NCI-H524 treated with DMSO at 0.1 percent for 48 hours (cell line): Measurements from ENCODE around the gene ADCY7.

Experiments
- DNase-seq: peaks from one replicate; lab custom pipeline; 2025; lab: John Stamatoyannopoulos, UW

ADCY7 gene

DNA sequence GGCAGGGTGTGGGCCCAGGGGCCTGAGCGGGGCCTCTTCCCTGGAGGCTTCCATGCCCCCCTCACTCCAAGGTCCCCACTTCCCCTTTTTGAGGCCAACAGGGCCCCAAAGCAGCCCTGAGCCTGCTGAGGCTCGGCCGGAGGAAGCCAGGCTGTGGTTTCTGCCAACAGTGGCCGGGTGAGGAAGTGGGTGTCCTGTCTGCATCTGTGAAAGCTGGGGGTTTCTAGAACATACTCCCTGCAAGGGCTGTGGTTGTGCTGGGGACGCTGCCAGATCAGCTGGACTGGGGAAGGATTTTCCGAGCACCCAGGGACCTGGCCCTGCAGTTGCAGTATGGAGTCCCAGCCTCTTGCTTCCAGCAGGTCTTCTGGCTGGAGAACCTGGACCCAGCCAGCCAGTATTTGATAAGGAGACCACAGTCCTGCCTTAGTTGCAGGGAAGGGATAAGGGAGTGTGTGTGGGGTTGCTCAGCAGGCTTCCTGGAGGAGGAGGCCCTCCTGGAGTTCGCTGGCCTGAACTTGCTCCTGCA, 15.7 kb downstream of the ADCY7 start:
- no peak for DNase-seq

DNA sequence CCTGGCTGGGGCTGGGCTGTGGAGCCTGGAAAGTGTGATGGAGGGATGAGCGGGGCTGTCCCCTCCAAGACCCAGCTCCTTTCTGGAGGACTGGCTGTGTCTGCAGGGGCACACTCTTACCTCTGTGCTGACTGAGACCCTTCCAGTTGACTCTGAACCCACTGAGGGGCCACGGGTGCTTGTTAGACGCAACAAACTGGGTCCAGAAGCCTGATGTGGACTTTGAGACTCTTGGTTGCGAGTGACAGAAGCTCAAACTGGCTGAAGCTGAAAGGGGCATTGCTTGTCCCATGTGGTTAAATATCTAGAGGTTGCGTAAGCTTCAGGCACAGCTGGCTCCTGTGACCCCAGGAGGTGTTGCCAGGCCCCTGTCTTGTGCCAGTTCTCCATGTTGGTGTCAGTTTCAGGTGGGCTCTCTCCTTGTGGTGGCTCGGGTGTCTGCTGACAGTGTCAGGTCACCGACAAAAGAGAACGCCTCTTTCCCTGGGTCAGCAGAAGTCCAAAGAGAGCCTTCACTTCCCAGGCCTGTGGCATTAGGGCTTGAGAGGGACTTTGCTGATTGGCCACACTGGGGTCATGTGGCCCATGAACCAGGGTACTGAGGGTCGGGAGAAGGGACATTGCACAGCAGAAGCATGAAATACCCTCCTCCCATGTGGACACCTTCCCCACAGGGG, 16.7 kb downstream of the ADCY7 start:
- DNase-seq, result no peak

DNA sequence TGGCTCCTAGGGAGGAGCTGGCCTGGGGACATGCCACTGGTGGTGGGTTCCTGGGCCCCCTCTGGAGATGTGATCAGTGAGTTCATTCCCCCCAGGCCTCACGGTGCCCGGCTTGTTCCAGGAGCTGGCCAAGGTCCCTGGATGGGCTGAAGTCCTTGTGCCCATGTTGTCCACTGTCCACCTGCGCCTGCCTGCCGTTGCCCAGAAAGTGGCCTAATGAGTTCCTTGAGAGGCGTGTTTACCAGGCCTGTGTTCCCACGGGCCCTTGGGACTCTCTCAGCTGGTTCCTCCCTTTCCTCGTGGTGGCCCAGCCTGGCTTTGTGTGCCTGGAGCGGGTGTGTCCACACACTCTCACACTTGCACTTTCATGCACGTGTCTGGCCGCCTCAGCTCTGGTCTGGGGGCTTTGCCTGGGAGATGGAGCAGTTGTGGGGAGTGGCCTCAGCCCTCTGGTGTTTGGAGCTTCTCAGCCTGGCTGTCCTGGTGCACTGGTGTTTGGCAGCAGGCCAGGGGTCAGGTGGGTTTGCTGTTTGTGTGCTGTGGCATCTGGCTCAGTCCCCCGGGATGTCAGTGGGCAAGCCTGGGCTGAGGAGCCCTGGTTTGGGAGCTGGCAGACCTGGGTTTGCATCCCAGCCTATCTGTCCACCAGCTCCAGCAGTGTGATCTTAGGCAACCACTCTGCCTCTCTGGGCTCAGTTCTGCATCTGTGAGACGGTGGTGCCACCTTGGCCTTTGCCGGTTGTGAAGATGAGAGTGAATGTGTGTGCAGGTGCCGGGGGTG, 18.0 kb downstream of the ADCY7 start:
- no peak for DNase-seq

DNA sequence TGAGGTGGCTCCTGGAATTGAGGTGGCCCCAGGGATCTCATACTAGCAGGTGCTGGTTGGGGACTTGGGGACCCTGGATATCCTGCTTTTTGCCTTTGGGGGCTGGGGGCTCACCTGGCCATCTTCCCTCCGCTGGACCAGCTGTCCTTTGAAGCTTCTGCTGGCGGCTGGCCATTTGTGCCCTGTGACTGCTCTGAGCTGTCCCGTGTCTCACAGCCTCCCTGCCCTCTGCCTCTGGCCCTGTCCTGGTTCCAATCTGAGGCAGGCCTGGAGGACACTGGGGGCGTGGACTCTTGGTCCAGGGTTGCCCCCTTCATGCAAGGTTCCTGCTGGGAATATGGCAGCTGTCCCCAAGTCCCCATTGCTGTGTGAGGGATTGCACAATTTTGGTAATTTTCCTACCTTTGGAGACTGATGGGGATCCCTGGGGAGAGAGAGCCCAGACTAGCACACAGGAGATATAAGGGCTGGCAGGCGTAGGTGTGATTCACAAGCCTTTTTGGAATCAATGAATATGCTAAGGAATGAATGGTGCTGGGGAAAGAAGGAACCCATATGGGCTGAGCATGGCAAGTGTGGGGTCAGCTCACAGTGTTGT, 19.2 kb downstream of the ADCY7 start:
- no peak for DNase-seq

DNA sequence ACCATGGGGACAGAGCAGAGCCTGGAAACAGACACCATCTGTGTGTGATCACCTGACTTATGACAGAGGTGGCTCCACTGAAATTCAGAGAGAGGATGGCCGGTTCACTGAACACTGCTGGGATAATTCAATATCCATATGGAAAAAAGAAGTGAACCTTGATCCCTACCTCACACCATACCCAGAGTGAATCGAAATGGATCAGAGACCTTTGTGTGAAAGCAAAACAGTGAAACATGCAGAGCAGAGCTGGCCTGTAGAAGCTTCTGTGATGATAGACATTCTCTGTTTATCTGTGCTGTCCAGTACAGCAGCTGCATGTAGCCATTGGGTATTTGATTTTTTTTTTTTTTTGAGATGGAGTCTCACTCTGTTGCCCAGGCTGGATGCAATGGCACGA, 20.3 kb downstream of the ADCY7 start:
- no peak for DNase-seq

DNA sequence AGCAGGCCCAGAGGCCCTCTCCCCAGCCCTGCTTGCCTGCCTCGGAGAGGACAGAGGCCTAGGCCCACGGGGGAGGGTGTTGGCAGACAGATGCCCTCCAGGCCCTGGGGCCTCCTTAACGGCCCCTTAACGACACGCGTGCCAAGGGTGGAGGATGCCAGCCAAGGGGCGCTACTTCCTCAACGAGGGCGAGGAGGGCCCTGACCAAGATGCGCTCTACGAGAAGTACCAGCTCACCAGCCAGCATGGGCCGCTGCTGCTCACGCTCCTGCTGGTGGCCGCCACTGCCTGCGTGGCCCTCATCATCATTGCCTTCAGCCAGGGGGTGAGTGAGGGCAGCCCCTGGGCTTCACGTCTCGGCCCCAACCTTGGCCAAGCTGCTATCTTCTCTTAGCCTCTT, 21.7 kb downstream of the ADCY7 start:
- DNase-seq, result no peak

DNA sequence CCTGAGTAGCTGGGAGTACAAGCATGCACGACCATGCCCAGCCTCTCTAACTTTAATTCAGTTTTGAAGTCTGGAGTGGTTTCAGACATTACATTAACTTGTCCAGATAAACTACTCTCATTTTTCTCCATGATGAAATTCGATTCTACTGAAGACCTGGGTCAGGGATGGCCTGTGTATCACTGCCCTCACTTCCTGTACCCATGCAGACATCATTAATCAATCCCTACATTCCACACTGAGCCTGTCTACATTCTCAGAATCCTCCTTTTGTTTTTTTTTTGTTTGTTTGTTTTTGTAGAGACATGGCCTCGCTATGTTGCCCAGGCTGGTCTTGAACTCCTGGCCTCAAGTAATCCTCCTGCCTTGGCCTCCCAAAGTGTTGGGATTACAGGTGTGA, 22.6 kb downstream of the ADCY7 start:
- no peak for DNase-seq

DNA sequence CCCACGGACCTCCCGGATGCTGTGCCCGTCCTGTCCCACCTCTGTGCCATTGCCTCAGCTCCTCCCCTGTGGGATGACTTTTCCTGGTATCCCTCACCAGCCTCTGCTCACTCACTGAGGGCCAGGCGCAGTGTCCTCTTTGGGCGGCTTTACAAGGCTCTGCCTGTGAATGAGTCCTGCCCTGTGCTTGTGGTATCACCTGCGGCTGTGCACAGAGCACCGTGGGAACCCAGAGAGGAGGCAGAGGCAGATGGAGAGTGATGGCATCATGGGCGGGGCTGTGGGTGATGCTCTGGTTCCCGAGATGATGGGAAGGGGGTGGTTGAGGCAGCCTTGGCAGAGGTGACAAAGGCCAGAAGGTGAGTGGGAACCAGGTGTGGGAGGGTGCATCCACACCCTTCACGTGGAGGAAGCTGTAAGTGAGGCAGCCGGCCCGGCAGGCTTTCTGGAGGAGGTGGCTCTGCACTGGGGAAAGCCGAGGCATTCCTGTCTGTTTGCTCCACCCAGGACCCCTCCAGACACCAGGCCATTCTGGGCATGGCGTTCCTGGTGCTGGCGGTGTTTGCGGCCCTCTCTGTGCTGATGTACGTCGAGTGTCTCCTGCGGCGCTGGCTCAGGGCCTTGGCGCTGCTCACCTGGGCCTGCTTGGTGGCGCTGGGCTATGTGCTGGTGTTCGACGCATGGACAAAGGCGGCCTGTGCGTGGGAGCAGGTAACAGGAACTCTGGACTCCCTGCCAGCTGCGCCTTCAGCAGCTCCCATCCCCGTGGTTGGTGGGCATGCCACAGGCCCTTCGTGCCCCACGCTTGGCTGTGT, 23.8 kb downstream of the ADCY7 start:
- DNase-seq, result no peak

DNA sequence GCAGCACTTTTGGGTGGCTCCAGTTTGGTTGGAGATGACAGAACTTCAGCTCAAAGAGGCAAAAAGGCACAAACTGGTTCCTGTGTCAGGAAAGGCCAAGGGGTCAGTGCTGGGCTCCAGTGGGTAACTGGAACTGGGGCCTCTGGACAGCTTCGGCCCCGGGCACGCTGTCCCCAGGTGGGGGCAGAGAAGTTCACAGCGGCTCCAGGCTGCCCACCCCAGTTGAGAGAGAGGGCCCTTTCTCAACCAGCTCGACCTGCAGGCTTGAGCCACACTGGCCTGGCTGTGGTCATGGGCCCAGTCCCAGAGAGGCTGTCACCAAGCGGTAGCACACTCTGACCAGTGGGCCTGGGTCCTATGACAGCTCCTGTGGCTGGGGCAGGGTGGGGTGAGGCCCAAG, 24.5 kb downstream of the ADCY7 start:
- DNase-seq, result no peak

DNA sequence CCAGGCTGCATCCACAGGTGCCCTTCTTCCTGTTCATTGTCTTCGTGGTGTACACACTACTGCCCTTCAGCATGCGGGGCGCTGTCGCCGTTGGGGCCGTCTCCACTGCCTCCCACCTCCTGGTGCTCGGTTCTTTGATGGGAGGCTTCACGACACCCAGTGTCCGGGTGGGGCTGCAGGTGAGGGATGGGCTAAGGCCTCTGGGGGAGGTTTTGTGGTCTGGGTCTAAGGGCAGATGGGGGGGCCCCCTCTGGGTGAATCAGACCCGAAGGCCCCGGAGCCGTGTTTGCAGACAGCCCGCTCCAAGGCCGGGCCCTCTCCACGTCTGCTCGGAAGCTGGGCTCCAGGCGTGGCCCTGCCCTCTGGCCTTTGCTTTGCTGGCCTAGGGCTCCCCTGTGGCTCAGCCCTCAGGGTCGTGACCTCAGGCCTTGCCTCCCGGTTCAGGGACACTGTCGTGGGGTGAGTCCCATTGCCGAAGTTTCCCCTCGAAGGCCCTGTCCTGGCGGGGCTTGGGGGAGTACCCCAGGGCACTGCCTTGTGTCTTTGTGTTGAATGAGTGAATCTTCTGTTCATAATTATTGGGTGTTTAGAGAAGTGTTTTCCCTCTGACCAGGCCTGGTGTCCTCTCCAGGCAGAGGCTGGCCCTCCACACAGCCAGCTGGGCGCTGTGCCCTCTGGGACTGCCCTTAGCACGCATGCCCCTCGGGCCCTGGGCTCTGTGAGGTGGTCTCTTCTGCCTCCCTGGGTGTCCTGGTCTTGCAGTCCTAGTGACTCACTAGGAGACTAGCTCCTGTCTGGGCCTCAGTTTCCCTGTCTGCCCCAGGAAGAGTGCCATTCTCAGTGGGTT, 25.6 kb downstream of the ADCY7 start:
- no peak for DNase-seq

DNA sequence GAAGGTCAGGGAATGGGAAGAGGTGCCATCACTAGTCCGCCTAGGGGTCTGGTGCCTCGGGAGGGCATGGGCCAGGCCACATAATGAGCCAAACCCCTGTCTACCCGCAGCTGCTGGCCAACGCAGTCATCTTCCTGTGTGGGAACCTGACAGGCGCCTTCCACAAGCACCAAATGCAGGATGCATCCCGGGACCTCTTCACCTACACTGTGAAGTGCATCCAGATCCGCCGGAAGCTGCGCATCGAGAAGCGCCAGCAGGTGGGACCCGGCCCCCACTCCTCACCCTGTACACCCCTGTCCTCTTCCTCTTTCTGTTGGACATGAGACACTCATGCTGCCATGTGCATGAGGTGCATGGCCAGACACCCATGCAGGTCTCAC, 26.2 kb downstream of the ADCY7 start:
- no peak for DNase-seq

DNA sequence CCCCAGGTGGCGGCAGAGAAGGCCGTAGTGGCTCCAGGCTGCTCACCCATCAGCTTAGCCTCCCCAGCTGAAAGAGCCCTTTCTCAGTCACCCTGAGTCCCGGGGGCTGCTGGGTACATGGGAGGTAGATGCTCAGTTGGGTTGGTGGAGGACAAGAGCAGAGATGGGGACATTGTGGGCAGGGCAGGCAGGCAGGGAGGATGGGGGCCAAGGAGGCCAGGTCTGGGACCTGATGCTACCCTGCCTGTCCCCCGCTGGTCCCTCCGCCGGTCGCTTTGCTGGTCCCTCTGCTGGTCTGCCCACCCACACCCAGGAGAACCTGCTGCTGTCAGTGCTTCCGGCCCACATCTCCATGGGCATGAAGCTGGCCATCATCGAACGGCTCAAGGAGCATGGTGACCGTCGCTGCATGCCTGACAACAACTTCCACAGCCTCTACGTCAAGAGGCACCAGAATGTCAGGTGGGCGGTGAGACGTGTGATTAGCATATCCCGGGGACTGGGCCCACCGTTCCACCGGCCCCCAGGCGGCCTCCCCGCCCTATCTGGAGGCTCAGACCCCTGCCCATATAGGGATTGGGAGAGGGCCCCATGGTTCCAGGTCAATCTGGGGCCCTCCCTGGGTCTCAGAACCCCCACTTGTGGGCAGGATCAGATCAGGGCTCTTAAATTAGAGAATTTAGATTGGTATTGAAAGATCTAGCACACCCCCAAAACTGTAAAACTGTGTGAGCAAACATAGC, 26.9 kb downstream of the ADCY7 start:
- no peak for DNase-seq

DNA sequence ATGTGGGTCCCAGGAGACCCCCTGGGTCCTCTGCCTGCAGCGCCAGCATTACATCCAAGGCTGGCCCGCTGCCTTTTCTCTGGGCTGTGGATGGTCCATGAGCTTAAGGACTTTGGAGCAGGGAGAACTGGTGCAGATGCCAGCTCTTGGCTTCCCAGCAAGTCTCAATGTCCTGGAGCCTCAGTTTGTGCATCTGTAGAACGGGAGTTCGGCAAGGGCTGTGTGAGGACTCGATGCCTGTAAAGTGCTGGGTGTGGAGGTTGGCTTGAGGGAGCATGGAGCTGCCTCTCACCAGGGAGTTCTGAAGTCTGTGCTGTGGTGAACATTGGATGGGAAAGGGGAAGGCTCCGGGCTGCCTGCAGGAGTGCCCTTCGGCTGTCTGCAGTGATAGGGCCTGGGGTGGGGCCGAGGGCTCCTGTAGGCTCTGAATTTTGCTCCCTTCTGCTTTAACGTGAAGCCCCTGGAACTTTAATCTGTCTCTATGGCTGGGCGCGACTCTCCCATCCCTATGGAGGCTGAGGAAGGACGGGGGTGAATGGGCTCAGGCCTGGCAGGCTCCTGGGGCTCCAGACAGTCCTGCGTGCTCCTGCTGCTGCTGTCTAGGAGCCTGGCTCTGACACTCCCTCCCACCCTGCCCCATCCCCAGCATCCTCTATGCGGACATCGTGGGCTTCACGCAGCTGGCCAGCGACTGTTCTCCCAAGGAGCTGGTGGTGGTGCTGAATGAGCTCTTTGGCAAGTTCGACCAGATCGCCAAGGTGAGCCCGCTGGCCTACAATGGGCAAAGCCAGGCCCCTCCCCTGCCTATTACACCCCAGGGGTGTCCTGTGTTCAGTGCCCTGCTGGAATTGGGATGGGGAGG, 27.9 kb downstream of the ADCY7 start:
- DNase-seq, result no peak

DNA sequence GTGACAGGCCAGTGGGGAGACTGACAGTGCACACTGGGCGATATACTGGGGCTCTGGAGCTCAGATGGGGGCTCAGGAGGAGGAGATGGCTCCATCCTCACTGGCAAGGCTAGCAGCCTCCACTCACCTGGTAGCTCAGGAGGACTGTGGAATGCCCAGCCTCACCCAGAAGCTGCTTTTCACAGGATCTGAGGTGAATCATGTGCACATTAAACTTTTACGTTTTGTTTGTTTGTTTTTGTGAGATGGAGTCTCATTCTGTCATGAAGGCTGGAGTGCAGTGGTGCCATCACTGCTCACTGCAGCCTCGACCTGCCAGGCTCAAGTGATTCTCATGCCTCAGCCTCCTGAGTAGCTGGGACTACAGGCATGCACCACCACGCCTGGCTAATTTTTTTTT, 28.6 kb downstream of the ADCY7 start:
- DNase-seq, result no peak

DNA sequence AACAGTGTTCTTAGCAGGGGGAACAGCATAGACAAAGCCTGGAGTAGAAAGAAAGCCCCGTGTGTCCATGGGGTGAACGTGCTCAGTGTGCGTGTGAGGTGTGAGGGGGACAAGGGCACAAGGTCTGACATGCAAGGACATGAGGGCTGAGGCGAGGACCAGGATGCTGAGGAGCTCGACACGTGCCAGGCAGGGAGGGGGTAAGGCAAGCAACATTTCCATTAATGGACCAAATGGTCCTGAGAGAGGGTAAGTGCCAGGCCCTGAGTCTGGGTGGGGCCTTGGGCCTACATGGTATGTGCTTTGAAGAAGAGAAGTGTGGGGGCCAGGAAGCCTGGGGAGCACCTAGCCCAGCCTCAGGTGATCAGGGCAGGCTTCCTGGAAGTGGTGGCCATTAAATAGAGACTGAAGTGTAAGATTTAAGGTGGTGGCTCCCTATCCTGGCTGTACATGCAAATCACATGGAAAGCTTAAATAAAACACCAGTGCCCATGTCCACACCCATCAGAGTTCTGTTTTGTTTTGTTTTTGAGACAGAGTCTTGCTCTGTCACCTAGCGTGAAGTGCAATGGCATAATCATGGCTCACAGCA, 29.3 kb downstream of the ADCY7 start:
- DNase-seq, result no peak

DNA sequence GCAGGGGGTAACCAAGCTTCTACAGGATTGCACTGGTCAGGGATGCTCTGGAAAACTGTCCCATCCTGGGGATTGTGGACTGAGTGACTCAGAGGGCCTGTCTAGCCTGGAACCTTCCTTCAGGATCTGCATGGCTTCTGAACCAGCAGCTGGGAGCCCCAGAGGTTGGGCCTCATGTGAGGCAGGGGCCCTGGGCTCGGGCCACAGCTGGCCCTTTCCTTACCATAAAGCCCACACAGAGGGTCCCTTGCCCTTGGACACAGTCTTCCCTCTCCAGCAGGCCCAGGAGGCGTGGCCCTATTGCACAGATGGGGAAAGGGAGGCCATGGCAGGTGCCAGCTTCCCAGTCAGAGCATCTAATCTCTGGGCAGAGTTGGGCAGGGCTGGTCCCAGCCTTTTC, 30.5 kb downstream of the ADCY7 start:
- DNase-seq, result no peak

DNA sequence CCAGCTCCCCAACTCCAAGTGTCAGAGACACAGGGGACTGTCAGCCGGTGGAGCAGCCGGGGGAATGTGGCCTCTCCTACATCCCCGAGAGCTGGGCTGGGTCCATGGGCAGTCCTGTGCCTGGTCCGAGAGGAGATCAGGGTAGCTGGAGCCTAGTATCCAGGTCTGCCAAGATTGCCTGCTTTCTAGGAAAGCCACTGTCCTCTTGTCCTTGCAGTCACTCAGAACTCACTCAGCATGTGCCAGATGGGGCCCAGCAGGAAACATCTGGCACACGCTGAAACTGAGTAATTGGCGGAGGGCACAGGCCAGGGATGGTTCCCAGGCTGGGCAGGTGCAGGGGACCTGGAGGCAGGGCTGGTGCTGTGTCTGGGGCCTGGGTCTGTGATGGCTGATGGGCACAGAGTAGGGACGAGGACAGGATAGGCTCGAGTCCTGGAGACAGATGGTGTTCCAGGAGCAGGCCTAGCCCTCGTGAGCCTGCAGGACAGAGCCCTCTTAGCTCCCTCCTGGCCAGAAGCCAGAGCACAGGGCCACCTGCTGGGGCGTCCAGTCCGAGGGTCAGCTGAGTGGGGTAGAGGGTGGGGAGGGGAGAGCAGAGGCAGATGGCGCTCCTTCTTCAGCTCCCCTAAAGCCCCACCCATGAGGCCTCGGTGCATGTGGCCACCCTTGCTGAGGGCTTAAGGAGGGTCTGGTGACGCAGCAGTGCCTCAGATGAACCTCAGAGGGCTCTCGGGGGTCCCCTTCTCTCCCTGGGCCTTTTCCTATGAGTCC, 31.1 kb downstream of the ADCY7 start:
- peak; percentile 96 for DNase-seq

DNA sequence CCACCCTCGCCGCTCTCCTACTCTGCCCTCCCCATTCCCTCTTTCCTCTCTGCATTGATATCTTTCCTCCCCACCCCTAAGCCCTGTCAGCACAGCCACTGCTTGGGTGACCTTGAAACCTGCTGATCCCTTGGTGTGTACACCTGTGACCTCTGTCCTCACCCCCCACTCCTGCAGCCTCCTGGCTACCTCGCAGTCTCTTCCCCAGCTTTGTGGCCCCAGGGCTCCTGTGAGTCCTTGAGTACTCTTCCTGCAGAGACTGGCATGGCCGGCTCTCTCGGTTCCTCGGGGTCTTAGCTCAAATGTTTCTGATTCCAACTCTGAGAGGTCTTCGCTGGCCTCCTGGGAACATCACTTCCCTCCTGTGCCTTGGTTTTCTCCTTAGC, 31.7 kb downstream of the ADCY7 start:
- no peak for DNase-seq
